Hepatocyte (in vitro differentiated cells): ENCODE results near the gene NPHP1. TPM values are rescaled to one million over a fixed set of nuclear protein-coding genes. Genes with fewer than 3 reads are reported as not detected.

Experiments used
- DNase-seq: peaks from one replicate; pipeline ENCODE4 v3.0.0-alpha.2; 2016; ENCODE audit warnings: low spot score
- H2AFZ ChIP-seq: fragments of 200-600 bp; sonication (generic); 2 replicates; pipeline ENCODE4 v1.6.0; 2016; ENCODE audit warnings: antibody characterized with exemption, mild to moderate bottlenecking
- H3K27ac ChIP-seq: fragments of 200-600 bp; sonication (generic); 2 replicates; pipeline ENCODE4 v1.5.1; 2016; ENCODE audit warnings: mild to moderate bottlenecking
- H3K27me3 ChIP-seq: fragments of 200-600 bp; sonication (generic); 2 replicates; pipeline ENCODE4 v1.6.1; 2016
- H3K36me3 ChIP-seq: fragments of 200-600 bp; sonication (generic); replicated peaks from 2 replicates; pipeline ENCODE4 v1.5.1; 2016; ENCODE audit warnings: low read depth; ENCODE audit not compliant: insufficient read depth
- H3K4me1 ChIP-seq: fragments of 200-600 bp; sonication (generic); 2 replicates; pipeline ENCODE4 v1.5.1; 2016; ENCODE audit warnings: mild to moderate bottlenecking, moderate library complexity; ENCODE audit not compliant: insufficient read depth
- H3K4me2 ChIP-seq: fragments of 200-600 bp; sonication (generic); 2 replicates; pipeline ENCODE4 v1.6.0; 2016
- H3K4me3 ChIP-seq: fragments of 200-600 bp; sonication (generic); 2 replicates; pipeline ENCODE4 v1.5.1; 2016; ENCODE audit warnings: mild to moderate bottlenecking
- H3K79me2 ChIP-seq: fragments of 200-600 bp; sonication (generic); 2 replicates; pipeline ENCODE4 v1.6.0; 2017; ENCODE audit warnings: mild to moderate bottlenecking
- H3K9me2 ChIP-seq: fragments of 200-600 bp; sonication (generic); replicated peaks from 2 replicates; pipeline ENCODE4 v1.6.0; 2017; ENCODE audit warnings: mild to moderate bottlenecking; ENCODE audit not compliant: insufficient read depth
- H3K9me3 ChIP-seq: fragments of 200-600 bp; sonication (generic); 2 replicates; pipeline ENCODE4 v1.5.1; 2016; ENCODE audit warnings: low read depth, mild to moderate bottlenecking
- H4K20me1 ChIP-seq: fragments of 200-600 bp; sonication (generic); 2 replicates; pipeline ENCODE4 v1.6.0; 2016; ENCODE audit warnings: mild to moderate bottlenecking; ENCODE audit not compliant: insufficient read depth, poor library complexity, severe bottlenecking
- CTCF ChIP-seq: fragments of 200-600 bp; sonication (generic); IDR thresholded peaks from 2 replicates; pipeline ENCODE4 v1.5.1; 2016; ENCODE audit warnings: antibody characterized with exemption, mild to moderate bottlenecking; ENCODE audit not compliant: poor library complexity
- EZH2 ChIP-seq: fragments of 200-600 bp; sonication (generic); IDR thresholded peaks from 2 replicates; pipeline ENCODE4 v1.6.1; 2016; ENCODE audit warnings: antibody characterized with exemption, mild to moderate bottlenecking, borderline replicate concordance
- EZH2phosphoT487 ChIP-seq: fragments of 200-600 bp; sonication (generic); IDR thresholded peaks from one replicate; pipeline ENCODE4 v1.6.1; 2018; ENCODE audit warnings: antibody characterized with exemption, mild to moderate bottlenecking, low read depth, moderate library complexity; ENCODE audit not compliant: unreplicated experiment, severe bottlenecking
- WGBS: methylation state at CpG from one replicate; pipeline ENCODE4 v1.1.6; 2016; ENCODE audit warnings: low lambda C conversion rate; ENCODE audit errors: missing lambda C conversion rate; 5-methylcytosine and 5-hydroxymethylcytosine counted together
- polyA plus RNA-seq: library from polyadenylated mRNA; unstranded; fragments of >200 nt; fragmentation: Nextera tagmentation; extraction: Ambion mirVana; gene quantifications from 2 replicates; pipeline ENCODE4 v1.2.1, GENCODE V29; 2016
- total RNA-seq: library from RNA; depleted of rRNA; stranded (reverse); fragments of >200 nt; gene quantifications from 2 replicates; pipeline ENCODE4 v1.2.3, GENCODE V29; 2014

NPHP1 gene
- total and polyA plus RNA-seq, 2 experiments from 2014 or later = 1.3 to 1.6 TPM

GRCh38 chr2:110106642-110107041 lies 98.2 kb downstream of the NPHP1 start:
- Histone ChIP-seq H3K4me3 (no peak overlapping the region), H3K36me3 (no peaks in the 10 kb centered on the region), H3K9me3 (no peaks in the 10 kb centered on the region), H3K4me2 (no peak overlapping the region), H3K9me2 (no peaks in the 10 kb centered on the region), H3K27me3 (no peaks in the 10 kb centered on the region), H2AFZ (no peak overlapping the region), H3K27ac (peak overlapping the region; percentile 89), H4K20me1 (no peaks in the 10 kb centered on the region), H3K4me1 (peaks cover 28% of the 10 kb centered on the region), H3K79me2 (peaks cover 38% of the 10 kb centered on the region)
- TF ChIP-seq EZH2 (no peak), EZH2phosphoT487 (no peak), CTCF (no peak)
- no peak for DNase-seq
- WGBS = 77% methylated on average over 6 of the region's 6 CpGs

GRCh38 chr2:110105608-110106467 lies 99.0 kb downstream of the NPHP1 start:
- Histone ChIP-seq H3K27ac (peak overlapping the region; percentile 89), H3K79me2 (peaks cover 31% of the 10 kb centered on the region), H3K9me2 (no peaks in the 10 kb centered on the region), H4K20me1 (no peaks in the 10 kb centered on the region), H3K4me1 (peaks cover 35% of the 10 kb centered on the region), H3K36me3 (no peaks in the 10 kb centered on the region), H3K4me2 (peak overlapping the region; percentile 59), H3K27me3 (no peaks in the 10 kb centered on the region), H2AFZ (no peak overlapping the region), H3K4me3 (no peak overlapping the region), H3K9me3 (no peaks in the 10 kb centered on the region)
- peak; percentile 69 for DNase-seq
- no peak for TF ChIP-seq EZH2
- no peak for TF ChIP-seq EZH2phosphoT487
- TF ChIP-seq CTCF = no peak
- 56% methylated on average over 8 of the region's 8 CpGs for WGBS

GRCh38 chr2:110105183-110105582 lies 99.6 kb downstream of the NPHP1 start:
- Histone ChIP-seq H3K4me1 (peaks cover 36% of the 10 kb centered on the region), H3K27ac (peak overlapping the region; percentile 89), H3K4me2 (peak overlapping the region; percentile 59), H3K79me2 (peaks cover 24% of the 10 kb centered on the region), H2AFZ (no peak overlapping the region), H4K20me1 (no peaks in the 10 kb centered on the region), H3K9me2 (no peaks in the 10 kb centered on the region), H3K36me3 (no peaks in the 10 kb centered on the region), H3K9me3 (no peaks in the 10 kb centered on the region), H3K27me3 (no peaks in the 10 kb centered on the region), H3K4me3 (no peak overlapping the region)
- no peak for DNase-seq
- 88% methylated on average over 4 of the region's 4 CpGs for WGBS
- TF ChIP-seq CTCF (no peak), EZH2 (no peak), EZH2phosphoT487 (no peak)
